Effector memory CD8-positive, alpha-beta T cell (primary cell): Measurements from ENCODE around the gene FAM229A.

ENCODE experiments used
- ATAC-seq: fragments of 150-1000 bp; cut with Tn5 transposase; replicated peaks from 2 replicates; pipeline ENCODE4 v1.10.0; 2021; ENCODE audit warnings: mild to moderate bottlenecking, moderate library complexity
- DNase-seq, 3 experiments: peaks; one replicate each; pipeline ENCODE4 v3.0.0; 2021
- H3K27ac Mint-ChIP-seq, 2 donors: one replicate each; pipeline ENCODE4 v1.8.0; 2022; ENCODE audit warnings: mild to moderate bottlenecking in 2 of 2, mixed read lengths in 2 of 2, moderate library complexity in 2 of 2
- H3K27me3 Mint-ChIP-seq, 2 donors: one replicate each; pipeline ENCODE4 v1.8.0; 2022; ENCODE audit warnings: mixed read lengths in 2 of 2
- H3K36me3 Mint-ChIP-seq: one replicate; pipeline ENCODE4 v1.8.0; 2022; ENCODE audit warnings: mild to moderate bottlenecking, moderate library complexity, mixed read lengths; ENCODE audit not compliant: insufficient read depth
- H3K4me1 Mint-ChIP-seq, 2 donors: one replicate each; pipeline ENCODE4 v1.8.0; 2022; ENCODE audit warnings: low read depth in 2 of 2, mixed read lengths in 2 of 2
- H3K4me3 Mint-ChIP-seq, 2 donors: one replicate each; pipeline ENCODE4 v1.8.0; 2022; ENCODE audit warnings: mild to moderate bottlenecking in 2 of 2, mixed read lengths in 2 of 2, moderate library complexity in 2 of 2
- H3K9me3 Mint-ChIP-seq, 2 donors: one replicate each; pipeline ENCODE4 v1.8.0; 2022; ENCODE audit warnings: mixed read lengths in 2 of 2

The FAM229A gene

GRCh38 chr1:32351399-32352238 lies 10.7 kb downstream of the FAM229A start:
- Mint-ChIP-seq H3K27ac (peak overlapping the region; percentile 62 to 76), H3K9me3 (no peaks in the 10 kb centered on the region), H3K27me3 (no peaks in the 10 kb centered on the region), H3K36me3 (peaks cover 10% of the 10 kb centered on the region), H3K4me3 (peak overlapping the region; percentile 70 to 71), H3K4me1 (peaks cover 28 to 33% of the 10 kb centered on the region in 2 donors)
- DNase-seq = peak; percentile 87 to 90 (median 87)
- peak; percentile 94 for ATAC-seq

GRCh38 chr1:32350785-32351398 lies 11.4 kb downstream of the FAM229A start:
- ATAC-seq (peak; percentile 66), DNase-seq (peak; percentile 71 to 79 (median 73))
- peaks cover 10% of the 10 kb centered on the region for H3K36me3 Mint-ChIP-seq
- peaks cover 33 to 36% of the 10 kb centered on the region in 2 donors for H3K4me1 Mint-ChIP-seq
- H3K27me3 Mint-ChIP-seq = no peaks in the 10 kb centered on the region
- H3K27ac Mint-ChIP-seq = peak overlapping the region; percentile 62 to 76
- no peaks in the 10 kb centered on the region for H3K9me3 Mint-ChIP-seq
- H3K4me3 Mint-ChIP-seq = peak overlapping the region; percentile 70 to 71

- Mint-ChIP-seq H3K27ac (peak overlapping the region; percentile 26 to 88), H3K9me3 (no peaks in the 10 kb centered on the region), H3K36me3 (peaks cover 10% of the 10 kb centered on the region), H3K4me1 (peaks cover 32 to 43% of the 10 kb centered on the region in 2 donors), H3K27me3 (no peaks in the 10 kb centered on the region), H3K4me3 (peak overlapping the region in 1 of 2 donors; percentile 34)
- ATAC-seq = no peak
- no peak for DNase-seq
These were observed 13.0 kb downstream of the FAM229A start for GRCh38 chr1:32349211-32349708.

GRCh38 chr1:32346532-32347157 lies 15.6 kb downstream of the FAM229A start:
- no peak for ATAC-seq
- H3K4me1 Mint-ChIP-seq = peaks cover 30 to 45% of the 10 kb centered on the region in 2 donors
- DNase-seq = no peak
- peaks cover 7% of the 10 kb centered on the region for H3K36me3 Mint-ChIP-seq
- no peak overlapping the region for H3K4me3 Mint-ChIP-seq
- no peaks in the 10 kb centered on the region for H3K9me3 Mint-ChIP-seq
- no peak overlapping the region for H3K27ac Mint-ChIP-seq
- H3K27me3 Mint-ChIP-seq = no peaks in the 10 kb centered on the region

GRCh38 chr1:32345289-32345827 lies 16.9 kb downstream of the FAM229A start:
- Mint-ChIP-seq H3K27me3 (no peaks in the 10 kb centered on the region), H3K36me3 (peaks cover 2% of the 10 kb centered on the region), H3K27ac (peak overlapping the region; percentile 1 to 75), H3K4me1 (peaks cover 23 to 37% of the 10 kb centered on the region in 2 donors), H3K4me3 (peak overlapping the region in 1 of 2 donors; percentile 27), H3K9me3 (no peaks in the 10 kb centered on the region)
- ATAC-seq = peak; percentile 83
- peak in 2 of 3 experiments; percentile 29 to 31 for DNase-seq

GRCh38 chr1:32342704-32343103 lies 19.6 kb downstream of the FAM229A start:
- Mint-ChIP-seq H3K4me1 (peaks cover 21 to 26% of the 10 kb centered on the region in 2 donors), H3K27me3 (no peaks in the 10 kb centered on the region), H3K9me3 (no peaks in the 10 kb centered on the region), H3K4me3 (peak overlapping the region in 1 of 2 donors; percentile 64), H3K36me3 (no peaks in the 10 kb centered on the region), H3K27ac (peak overlapping the region in 1 of 2 donors; percentile 11)
- no peak for ATAC-seq
- DNase-seq = no peak

- H3K4me1 Mint-ChIP-seq = peaks cover 28 to 34% of the 10 kb centered on the region in 2 donors
- no peaks in the 10 kb centered on the region for H3K9me3 Mint-ChIP-seq
- ATAC-seq (no peak), DNase-seq (no peak)
- peaks cover 3% of the 10 kb centered on the region for H3K36me3 Mint-ChIP-seq
- H3K27me3 Mint-ChIP-seq = no peaks in the 10 kb centered on the region
- H3K27ac Mint-ChIP-seq = peak overlapping the region in 1 of 2 donors; percentile 11
- no peak overlapping the region for H3K4me3 Mint-ChIP-seq
These were observed 20.3 kb downstream of the FAM229A start for GRCh38 chr1:32341971-32342370.

- no peaks in the 10 kb centered on the region for H3K27me3 Mint-ChIP-seq
- no peak for ATAC-seq
- H3K36me3 Mint-ChIP-seq = peaks cover 7% of the 10 kb centered on the region
- H3K4me1 Mint-ChIP-seq = peaks cover 28 to 34% of the 10 kb centered on the region in 2 donors
- no peaks in the 10 kb centered on the region for H3K9me3 Mint-ChIP-seq
- no peak for DNase-seq
- no peak overlapping the region for H3K4me3 Mint-ChIP-seq
- peak overlapping the region in 1 of 2 donors; percentile 56 for H3K27ac Mint-ChIP-seq
These were observed 21.0 kb downstream of the FAM229A start for GRCh38 chr1:32341186-32341757.

GRCh38 chr1:32339363-32339978 lies 22.8 kb downstream of the FAM229A start:
- Mint-ChIP-seq H3K4me3 (no peak overlapping the region), H3K9me3 (no peaks in the 10 kb centered on the region), H3K27me3 (no peaks in the 10 kb centered on the region), H3K27ac (no peak overlapping the region), H3K36me3 (peaks cover 13% of the 10 kb centered on the region), H3K4me1 (peaks cover 28 to 33% of the 10 kb centered on the region in 2 donors)
- DNase-seq (no peak), ATAC-seq (no peak)

- H3K27ac Mint-ChIP-seq = no peak overlapping the region
- peaks cover 18% of the 10 kb centered on the region for H3K36me3 Mint-ChIP-seq
- DNase-seq = no peak
- no peaks in the 10 kb centered on the region for H3K9me3 Mint-ChIP-seq
- no peaks in the 10 kb centered on the region for H3K27me3 Mint-ChIP-seq
- H3K4me1 Mint-ChIP-seq = peaks cover 32 to 39% of the 10 kb centered on the region in 2 donors
- no peak for ATAC-seq
- H3K4me3 Mint-ChIP-seq = no peak overlapping the region
These were observed 23.6 kb downstream of the FAM229A start for GRCh38 chr1:32338637-32339145.

- peaks cover 19% of the 10 kb centered on the region for H3K36me3 Mint-ChIP-seq
- peak; percentile 17 to 39 (median 39) for DNase-seq
- peak; percentile 50 for ATAC-seq
- H3K4me3 Mint-ChIP-seq = peak overlapping the region; percentile 70 to 71
- H3K27me3 Mint-ChIP-seq = no peaks in the 10 kb centered on the region
- H3K27ac Mint-ChIP-seq = peak overlapping the region in 1 of 2 donors; percentile 41
- no peaks in the 10 kb centered on the region for H3K9me3 Mint-ChIP-seq
- peaks cover 32 to 42% of the 10 kb centered on the region in 2 donors for H3K4me1 Mint-ChIP-seq
These were observed 24.2 kb downstream of the FAM229A start for GRCh38 chr1:32337855-32338636.
